SJCRH30 (cell line): ENCODE measurements around the gene MPPED1. TPM values are rescaled to one million over a fixed set of nuclear protein-coding genes. Genes with fewer than 3 reads are reported as not detected.
A peak's percentile ranks its signal among the peaks of the same experiment; 100 is the strongest.

Experiments
- DNase-seq, 2 experiments: peaks; one replicate each; pipeline ENCODE4 v3.0.0-alpha.2; 2015 to 2020
- H3K27ac ChIP-seq: fragments of 250-450 bp; sonication (Bioruptor Pico); 2 replicates; pipeline ENCODE4 v1.5.1; 2020; ENCODE audit warnings: mild to moderate bottlenecking, moderate library complexity
- H3K27me3 ChIP-seq: fragments of 250-450 bp; sonication (Bioruptor Pico); 2 replicates; pipeline ENCODE4 v1.5.1; 2020; ENCODE audit warnings: mild to moderate bottlenecking, moderate library complexity
- H3K36me3 ChIP-seq: fragments of 250-450 bp; sonication (Bioruptor Pico); 2 replicates; pipeline ENCODE4 v1.5.1; 2020; ENCODE audit warnings: mild to moderate bottlenecking, moderate library complexity
- H3K4me1 ChIP-seq: fragments of 250-450 bp; sonication (Bioruptor Pico); 2 replicates; pipeline ENCODE4 v1.5.1; 2020; ENCODE audit warnings: mild to moderate bottlenecking, moderate library complexity
- H3K4me3 ChIP-seq: fragments of 250-450 bp; sonication (Bioruptor Pico); 2 replicates; pipeline ENCODE4 v1.5.1; 2020; ENCODE audit warnings: mild to moderate bottlenecking, moderate library complexity
- H3K9me3 ChIP-seq: fragments of 250-450 bp; sonication (Bioruptor Pico); replicated peaks from 2 replicates; pipeline ENCODE4 v1.5.1; 2020; ENCODE audit warnings: mild to moderate bottlenecking, moderate library complexity
- total RNA-seq: library from RNA; depleted of rRNA; stranded (reverse); fragments of >200 nt; shearing (Covaris generic); gene quantifications from 2 replicates; pipeline ENCODE4 v1.2.3, GENCODE V29; 2014

MPPED1 gene
- total RNA-seq, 1 experiment from 2014 or later: not detected

- Histone ChIP-seq H3K4me3 (no peak overlapping the region), H3K36me3 (no peaks in the 10 kb centered on the region), H3K9me3 (no peaks in the 10 kb centered on the region), H3K27ac (no peak overlapping the region), H3K27me3 (peaks cover 8% of the 10 kb centered on the region), H3K4me1 (no peaks in the 10 kb centered on the region; the same call in 1 of the 2 replicates)
- DNase-seq: no peak
Measured at GRCh38 chr22:43387815-43388214, 24.0 kb upstream of the MPPED1 start.

DNA sequence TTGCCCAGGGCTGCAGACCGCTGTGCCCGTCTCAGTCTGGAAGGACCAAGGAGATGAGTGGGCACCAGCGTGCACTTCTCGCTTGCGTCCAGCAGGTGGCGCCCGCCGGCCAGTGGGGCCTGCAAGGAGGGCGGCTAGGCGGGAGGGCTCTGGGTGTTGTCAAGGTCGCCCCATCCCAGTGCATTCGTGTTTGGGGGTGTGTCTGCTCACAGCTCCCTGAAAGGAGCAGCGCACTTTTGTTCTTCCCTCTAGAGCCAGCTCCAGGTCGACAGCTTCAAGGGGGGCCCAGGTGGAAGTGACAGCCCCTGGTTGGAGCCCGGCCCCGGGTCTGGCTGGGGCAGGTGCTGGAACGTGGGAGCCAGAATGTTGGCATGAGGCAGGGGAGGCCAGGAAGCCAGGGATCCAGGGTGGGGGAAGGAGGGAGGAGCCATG lies 23.4 kb upstream of the MPPED1 start:
- H3K4me1 ChIP-seq: no peaks in the 10 kb centered on the region; the same call in 1 of the 2 replicates
- H3K9me3 ChIP-seq: no peaks in the 10 kb centered on the region
- no peak overlapping the region for H3K27ac ChIP-seq
- DNase-seq: peak; percentile 66 to 72
- H3K4me3 ChIP-seq: no peak overlapping the region
- peaks cover 8% of the 10 kb centered on the region for H3K27me3 ChIP-seq
- H3K36me3 ChIP-seq: no peaks in the 10 kb centered on the region

DNA sequence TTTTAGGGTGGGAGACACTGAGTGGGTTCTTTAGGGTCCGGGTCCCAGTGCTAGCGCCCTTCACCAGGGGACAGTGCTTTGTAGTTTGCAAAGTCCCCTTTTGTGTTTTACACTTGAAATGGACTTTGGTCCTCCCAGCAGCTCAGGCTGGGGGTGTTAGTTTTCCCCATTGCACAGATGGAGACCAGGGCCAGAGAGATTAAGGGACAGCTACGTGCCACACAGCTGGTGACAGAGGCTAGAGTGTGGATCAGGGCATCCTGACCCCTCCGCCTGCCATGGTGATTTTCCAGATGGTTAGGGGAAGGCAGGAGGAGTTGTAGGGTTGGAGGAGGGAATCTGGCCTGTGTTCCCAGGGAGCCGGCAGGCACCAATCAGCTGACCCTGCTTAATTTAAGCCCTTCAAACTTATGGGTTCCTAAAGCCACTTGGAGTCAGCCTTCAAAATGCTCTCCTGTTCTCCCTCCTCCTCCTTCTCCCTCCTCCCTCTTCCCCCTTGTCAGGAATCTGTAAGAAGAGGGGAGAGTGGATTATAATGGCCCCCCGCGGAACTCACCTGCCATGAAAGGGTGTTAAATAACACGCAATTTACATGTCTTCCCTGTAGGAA lies 22.5 kb upstream of the MPPED1 start:
- Histone ChIP-seq H3K4me3 (no peak overlapping the region), H3K4me1 (no peaks in the 10 kb centered on the region; the same call in 1 of the 2 replicates), H3K27me3 (peaks cover 8% of the 10 kb centered on the region), H3K9me3 (no peaks in the 10 kb centered on the region), H3K36me3 (no peaks in the 10 kb centered on the region), H3K27ac (no peak overlapping the region)
- no peak for DNase-seq

DNA sequence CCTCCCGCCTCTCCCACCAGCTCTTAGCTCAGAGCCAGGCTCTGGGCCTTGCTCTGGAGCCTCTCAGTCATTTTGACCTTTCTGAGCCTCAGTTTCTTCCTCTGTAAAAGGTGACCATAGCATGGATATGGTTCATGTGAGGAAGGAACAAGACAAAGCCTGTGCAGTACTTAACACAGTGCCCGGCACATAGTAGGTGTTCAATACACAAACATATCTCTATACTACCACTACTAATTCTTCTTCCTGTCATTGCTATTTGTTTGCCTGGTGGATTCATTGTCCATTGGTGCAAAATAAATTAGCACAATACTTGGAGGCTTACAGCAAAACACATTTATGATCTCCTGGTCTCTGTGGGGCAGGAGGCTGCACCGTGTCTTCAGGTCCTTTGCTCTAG lies 21.6 kb upstream of the MPPED1 start:
- DNase-seq: no peak
- Histone ChIP-seq H3K4me3 (no peak overlapping the region), H3K27me3 (peaks cover 8% of the 10 kb centered on the region), H3K9me3 (no peaks in the 10 kb centered on the region), H3K36me3 (no peaks in the 10 kb centered on the region), H3K27ac (no peak overlapping the region), H3K4me1 (no peaks in the 10 kb centered on the region; the same call in 1 of the 2 replicates)

GRCh38 chr22:43390872-43391271 lies 20.9 kb upstream of the MPPED1 start:
- no peaks in the 10 kb centered on the region for H3K9me3 ChIP-seq
- DNase-seq: no peak
- H3K27ac ChIP-seq: no peak overlapping the region
- H3K4me1 ChIP-seq: no peaks in the 10 kb centered on the region; the same call in 1 of the 2 replicates
- no peak overlapping the region for H3K4me3 ChIP-seq
- H3K36me3 ChIP-seq: no peaks in the 10 kb centered on the region
- peaks cover 1% of the 10 kb centered on the region for H3K27me3 ChIP-seq

GRCh38 chr22:43391306-43391705 lies 20.5 kb upstream of the MPPED1 start:
- DNase-seq: no peak
- Histone ChIP-seq H3K4me1 (no peaks in the 10 kb centered on the region), H3K27ac (no peak overlapping the region), H3K9me3 (no peaks in the 10 kb centered on the region), H3K4me3 (no peak overlapping the region), H3K36me3 (no peaks in the 10 kb centered on the region), H3K27me3 (no peaks in the 10 kb centered on the region; the same call in 1 of the 2 replicates)

DNA sequence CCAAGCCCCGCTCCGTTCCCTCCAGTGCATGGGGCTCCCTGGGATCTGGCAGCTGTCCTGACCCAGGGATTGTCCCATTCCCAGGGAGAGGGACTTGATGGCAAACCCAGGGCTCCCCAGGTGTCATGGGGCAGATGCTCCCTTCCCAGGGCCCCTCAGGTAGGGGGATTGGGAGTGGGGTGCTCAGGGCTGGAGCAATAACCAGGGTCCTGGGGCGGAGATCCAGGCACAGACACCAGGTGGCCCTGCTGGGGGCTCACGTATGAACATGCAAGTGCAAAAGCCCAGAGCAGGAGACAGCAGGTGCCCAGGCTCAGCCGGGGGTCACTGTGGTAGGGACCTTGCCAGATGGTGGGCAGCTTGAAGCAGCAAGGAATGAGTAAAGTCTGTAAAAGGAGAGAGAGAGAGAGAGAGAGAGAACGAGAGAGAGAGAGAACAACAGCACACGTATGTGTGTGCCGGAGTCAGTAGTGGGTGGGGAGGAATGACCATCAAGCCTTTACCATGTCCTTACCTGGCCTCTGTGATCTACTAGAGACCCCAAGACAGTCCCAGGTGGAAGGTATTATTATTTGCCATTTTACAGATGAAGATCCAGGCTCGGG lies 19.3 kb upstream of the MPPED1 start:
- Histone ChIP-seq H3K9me3 (no peaks in the 10 kb centered on the region), H3K4me3 (no peak overlapping the region), H3K36me3 (no peaks in the 10 kb centered on the region), H3K27me3 (no peaks in the 10 kb centered on the region; the same call in 1 of the 2 replicates), H3K4me1 (no peaks in the 10 kb centered on the region), H3K27ac (no peak overlapping the region)
- DNase-seq: no peak

DNA sequence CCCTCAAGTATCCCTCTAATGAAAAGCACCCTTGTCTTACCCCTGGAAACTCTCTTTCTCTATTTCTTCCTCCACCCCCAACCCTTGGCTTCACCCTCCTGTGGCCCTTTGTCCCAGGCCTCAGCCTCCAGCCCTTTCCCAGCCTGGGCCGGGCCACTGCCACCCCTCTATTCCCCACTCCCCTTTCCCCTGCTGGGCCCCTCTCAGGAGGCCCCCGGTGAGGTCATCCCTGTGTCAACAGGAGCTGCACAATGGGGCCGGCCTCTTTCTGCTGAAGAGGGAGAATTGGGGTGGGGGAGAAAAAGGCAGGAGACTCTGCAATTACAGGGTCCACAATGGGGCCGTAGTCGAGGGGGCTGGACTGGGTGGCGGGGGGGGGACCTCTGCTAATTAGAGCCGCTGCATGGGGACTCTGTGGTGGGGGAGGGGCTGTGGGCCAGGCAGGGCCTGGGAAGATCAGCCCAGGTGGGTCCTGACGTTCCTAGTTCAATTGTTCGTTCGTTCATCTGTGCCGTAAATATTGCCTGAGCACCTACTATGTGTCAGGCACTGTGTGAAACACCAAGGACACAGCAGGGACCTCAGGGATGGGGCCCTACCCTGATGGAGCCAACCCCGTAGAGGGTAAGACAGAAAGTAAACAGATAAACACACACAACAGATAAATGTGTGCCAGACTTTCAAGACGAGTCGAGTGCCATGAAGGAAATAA lies 18.5 kb upstream of the MPPED1 start:
- DNase-seq: no peak
- Histone ChIP-seq H3K27me3 (no peaks in the 10 kb centered on the region; the same call in 1 of the 2 replicates), H3K27ac (no peak overlapping the region), H3K9me3 (no peaks in the 10 kb centered on the region), H3K36me3 (no peaks in the 10 kb centered on the region), H3K4me3 (no peak overlapping the region), H3K4me1 (no peaks in the 10 kb centered on the region)

DNA sequence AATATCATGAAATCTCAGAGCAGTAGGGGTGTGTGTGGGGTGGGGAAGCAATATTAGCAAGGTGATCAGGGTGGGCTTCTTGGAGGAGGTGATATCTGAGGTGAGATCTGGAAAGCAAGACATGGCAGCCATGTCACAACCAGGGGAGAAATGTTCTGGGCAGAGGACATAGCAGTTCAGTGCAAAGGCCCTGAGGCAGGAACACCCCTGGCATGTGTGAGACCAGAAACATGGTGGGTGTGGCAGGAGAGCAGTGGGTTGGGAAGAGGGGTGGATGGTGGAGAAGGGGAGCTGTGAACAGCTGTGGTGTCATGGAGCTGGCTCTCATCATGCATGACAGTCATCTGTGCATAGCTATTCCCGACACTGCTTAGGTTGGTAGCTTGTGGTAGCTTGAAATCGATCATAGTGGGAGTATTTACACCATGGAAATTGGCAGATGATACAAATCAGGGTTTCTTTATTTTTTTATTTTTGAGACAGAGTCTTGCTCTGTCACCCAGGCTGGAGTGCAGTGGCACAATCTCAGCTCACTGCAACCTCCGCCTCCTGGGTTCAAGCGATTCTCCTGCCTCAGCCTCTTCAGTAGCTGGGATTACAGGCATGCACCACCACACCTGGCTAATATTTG lies 17.9 kb upstream of the MPPED1 start:
- Histone ChIP-seq H3K27ac (no peak overlapping the region), H3K4me1 (no peaks in the 10 kb centered on the region)

GRCh38 chr22:43395086-43395695 lies 16.6 kb upstream of the MPPED1 start:
- no peaks in the 10 kb centered on the region for H3K36me3 ChIP-seq
- DNase-seq: no peak

More for the DNA sequence above, 17.9 kb upstream of the MPPED1 start:
- DNase-seq: no peak
- no peaks in the 10 kb centered on the region for H3K9me3 ChIP-seq
- no peak overlapping the region for H3K4me3 ChIP-seq
- no peaks in the 10 kb centered on the region for H3K36me3 ChIP-seq
- no peaks in the 10 kb centered on the region; the same call in 1 of the 2 replicates for H3K27me3 ChIP-seq

GRCh38 chr22:43396321-43396933 lies 15.4 kb upstream of the MPPED1 start:
- no peaks in the 10 kb centered on the region; the same call in 1 of the 2 replicates for H3K27me3 ChIP-seq
- no peak for DNase-seq
- H3K4me1 ChIP-seq: no peaks in the 10 kb centered on the region
- H3K9me3 ChIP-seq: no peaks in the 10 kb centered on the region
- no peaks in the 10 kb centered on the region for H3K36me3 ChIP-seq
- no peak overlapping the region for H3K27ac ChIP-seq
- no peak overlapping the region for H3K4me3 ChIP-seq

More at GRCh38 chr22:43395086-43395695, 16.6 kb upstream of the MPPED1 start:
- no peak overlapping the region for H3K27ac ChIP-seq
- H3K4me1 ChIP-seq: no peaks in the 10 kb centered on the region
- H3K9me3 ChIP-seq: no peaks in the 10 kb centered on the region
- no peaks in the 10 kb centered on the region; the same call in 1 of the 2 replicates for H3K27me3 ChIP-seq
- no peak overlapping the region for H3K4me3 ChIP-seq

DNA sequence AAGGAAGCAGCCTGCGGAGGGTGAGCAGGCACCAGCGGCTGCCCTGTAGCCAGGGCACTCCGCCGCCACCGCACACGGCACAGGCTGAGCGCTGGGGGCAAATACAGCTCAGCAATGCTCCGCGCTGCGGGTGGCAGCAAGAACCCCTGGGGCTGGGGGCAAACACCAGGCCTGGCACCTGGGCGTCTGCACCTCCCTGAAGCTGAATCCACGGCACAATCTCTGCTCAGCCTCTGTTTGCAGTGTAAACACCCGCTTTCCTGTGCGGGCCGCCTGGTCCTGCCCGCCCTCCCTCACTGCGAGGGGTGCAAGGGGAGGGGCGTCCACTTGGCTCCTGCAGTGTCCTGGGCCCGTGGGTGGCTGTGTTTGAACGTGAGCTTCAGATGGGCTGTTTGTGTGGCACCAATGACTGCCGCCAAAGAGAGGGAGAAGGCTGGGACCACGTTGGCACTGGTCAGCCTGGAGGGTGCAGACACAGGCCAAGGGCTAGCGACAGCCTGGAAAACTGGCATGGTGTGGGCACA lies 14.8 kb upstream of the MPPED1 start:
- H3K36me3 ChIP-seq: no peaks in the 10 kb centered on the region
- H3K27me3 ChIP-seq: no peaks in the 10 kb centered on the region; the same call in 1 of the 2 replicates
- H3K4me3 ChIP-seq: no peak overlapping the region
- no peaks in the 10 kb centered on the region for H3K9me3 ChIP-seq
- H3K4me1 ChIP-seq: no peaks in the 10 kb centered on the region
- DNase-seq: no peak
- H3K27ac ChIP-seq: no peak overlapping the region

DNA sequence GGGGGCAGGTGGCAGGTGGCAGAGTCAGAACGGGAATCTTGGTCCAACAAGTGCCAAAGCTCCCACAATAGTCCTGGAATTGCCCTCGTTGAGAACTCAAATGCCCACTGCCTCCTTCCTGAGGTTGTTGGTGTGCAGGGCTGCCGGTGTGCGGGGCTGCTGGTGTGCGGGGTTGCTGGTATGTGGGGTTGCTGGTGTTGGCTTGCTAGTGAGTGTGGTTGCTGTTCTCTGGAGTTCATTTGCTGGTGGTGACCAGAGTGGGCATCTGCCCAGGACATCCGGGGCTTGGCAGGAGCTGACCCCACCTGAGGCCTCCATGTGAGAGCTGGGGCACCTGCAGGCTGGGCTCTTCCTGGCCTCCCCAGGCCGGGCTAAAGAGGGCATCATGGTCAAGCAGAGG lies 14.0 kb upstream of the MPPED1 start:
- Histone ChIP-seq H3K27me3 (no peaks in the 10 kb centered on the region; the same call in 1 of the 2 replicates), H3K4me1 (no peaks in the 10 kb centered on the region), H3K27ac (no peak overlapping the region), H3K36me3 (no peaks in the 10 kb centered on the region), H3K9me3 (no peaks in the 10 kb centered on the region), H3K4me3 (no peak overlapping the region)
- no peak for DNase-seq

DNA sequence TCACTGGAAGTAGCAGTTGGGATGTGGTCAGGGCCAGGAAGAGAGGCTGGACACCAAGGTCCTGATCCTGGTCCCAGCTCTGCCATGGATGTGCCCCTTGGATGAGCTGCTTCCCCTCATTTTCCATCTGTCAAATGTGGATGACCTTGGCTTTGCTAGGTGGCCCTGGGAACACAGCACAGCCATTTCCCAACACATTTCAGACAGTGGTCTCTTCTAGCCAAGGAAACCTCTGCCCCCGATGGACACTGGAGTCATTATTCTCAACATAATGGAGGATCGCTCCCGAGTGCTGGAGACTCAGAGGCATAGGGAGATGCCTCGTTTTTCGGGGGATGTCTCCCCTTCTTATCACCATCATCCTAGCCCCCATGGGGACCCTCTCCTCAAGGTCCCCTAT lies 13.6 kb upstream of the MPPED1 start:
- Histone ChIP-seq H3K9me3 (no peaks in the 10 kb centered on the region), H3K27me3 (no peaks in the 10 kb centered on the region; the same call in 1 of the 2 replicates), H3K36me3 (no peaks in the 10 kb centered on the region), H3K4me1 (no peaks in the 10 kb centered on the region), H3K27ac (no peak overlapping the region), H3K4me3 (no peak overlapping the region)
- no peak for DNase-seq
